HepG2 (cell line): Measurements from ENCODE around the gene SHC1. TPM values are rescaled to one million over a fixed set of nuclear protein-coding genes. Genes with fewer than 3 reads are reported as not detected.
A peak's percentile ranks its signal among the peaks of the same experiment; 100 is the strongest.

ENCODE experiments used
- E2F5 ChIP-seq: sonication (generic); formaldehyde crosslinking; conservative IDR thresholded peaks from 2 replicates; pipeline ENCODE4 v1.4.0; 2020; ENCODE audit warnings: missing genetic modification reagents
- GATA4 ChIP-seq: sonication (generic); IDR thresholded peaks from 2 replicates; pipeline ENCODE4 v1.6.1; 2016; ENCODE audit warnings: antibody characterized with exemption, low read depth, borderline replicate concordance
- GPN1 ChIP-seq: sonication (generic); formaldehyde crosslinking; IDR thresholded peaks from 2 replicates; pipeline ENCODE4 v1.5.1; 2020; ENCODE audit warnings: missing genetic modification reagents, borderline replicate concordance
- KDM5B ChIP-seq: sonication (generic); formaldehyde crosslinking; IDR thresholded peaks from 2 replicates; pipeline ENCODE4 v1.4.0; 2020; ENCODE audit warnings: missing genetic modification reagents, mild to moderate bottlenecking, borderline replicate concordance
- MED1 ChIP-seq: sonication (generic); formaldehyde crosslinking; IDR thresholded peaks from 2 replicates; pipeline ENCODE4 v1.4.0; 2020; ENCODE audit warnings: missing genetic modification reagents
- NR2F6 ChIP-seq, 2 experiments: IDR thresholded peaks; 2 replicates each; pipeline ENCODE4 v1.6.1; 2016; ENCODE audit warnings: antibody characterized with exemption in 1 of 2, mild to moderate bottlenecking in 1 of 2
- PAXIP1 ChIP-seq: sonication (generic); formaldehyde crosslinking; conservative IDR thresholded peaks from 2 replicates; pipeline ENCODE4 v1.4.0; 2020; ENCODE audit warnings: mild to moderate bottlenecking, missing genetic modification reagents, moderate library complexity
- RXRA ChIP-seq: sonication (generic); formaldehyde crosslinking; IDR thresholded peaks from 2 replicates; pipeline ENCODE4 v1.5.1; 2020; ENCODE audit warnings: missing genetic modification reagents
- SP2 ChIP-seq: sonication (generic); formaldehyde crosslinking; IDR thresholded peaks from 2 replicates; pipeline ENCODE4 v1.5.1; 2020; ENCODE audit warnings: mild to moderate bottlenecking, missing genetic modification reagents
- ZNF274 ChIP-seq: sonication (generic); formaldehyde crosslinking; IDR thresholded peaks from 2 replicates; pipeline ENCODE4 v1.5.1; 2020; ENCODE audit warnings: mild to moderate bottlenecking, missing genetic modification reagents
- polyA plus RNA-seq, 8 experiments: library from polyadenylated mRNA; depleted of rRNA in 3 of 8; stranded (reverse) in 7 of 8; unstranded in 1 of 8; fragments of >200 nt; fragmentation: Illumina TruSeq in 4 of 8; extraction: Trizol in 4 of 8; gene quantifications; 2 replicates each; pipeline versions ENCODE4 v1.2.1 to v1.2.3, GENCODE V29; 2011 to 2016; ENCODE audit warnings: low read depth in 4 of 8, missing spikeins in 1 of 8, mixed read lengths in 1 of 8; ENCODE audit not compliant: insufficient read depth in 1 of 8
- total RNA-seq, 5 experiments: library from RNA; depleted of rRNA; stranded (reverse); fragments of >200 nt; fragmentation: Illumina TruSeq; extraction: Trizol; gene quantifications; 2 replicates each; pipeline ENCODE4 v1.2.3, GENCODE V29; 2016; ENCODE audit warnings: low read depth in 1 of 5
- TF ChIP-seq, protein P1 (sequence below): sonication (generic); formaldehyde crosslinking; IDR thresholded peaks from 2 replicates; pipeline ENCODE4 v1.5.1; 2020; ENCODE audit warnings: mild to moderate bottlenecking, missing genetic modification reagents, moderate library complexity
- TF ChIP-seq, protein P2 (sequence below): sonication (generic); formaldehyde crosslinking; IDR thresholded peaks from 2 replicates; pipeline ENCODE4 v1.5.0; 2020; ENCODE audit warnings: mild to moderate bottlenecking, missing genetic modification reagents
- TF ChIP-seq, protein P3 (sequence below): sonication (generic); formaldehyde crosslinking; IDR thresholded peaks from 2 replicates; pipeline ENCODE4 v1.5.1; 2020; ENCODE audit warnings: mild to moderate bottlenecking, moderate library complexity, missing genetic modification reagents
- TF ChIP-seq, protein P4 (sequence below): sonication (generic); formaldehyde crosslinking; IDR thresholded peaks from 2 replicates; pipeline ENCODE4 v1.5.1; 2020; ENCODE audit warnings: missing genetic modification reagents, mild to moderate bottlenecking, borderline replicate concordance

The SHC1 gene
- total and polyA plus RNA-seq, 2 of the 13 experiments (the other 11 are each of a cell fraction or from before 2014, with no cell fraction given): 52.0 to 137 TPM

- TF ChIP-seq NR2F6 (IDR thresholded peaks at IDR 0.05) (peak; percentile 28; the same call in 1 of the 2 replicates), NR2F6 (CRISPR knock-in tag; IDR thresholded peaks at IDR 0.05) (0 out of 2 replicates have a peak, but pooled peaks have one; percentile 6), GPN1 (CRISPR knock-in tag) (no peak), ZNF274 (CRISPR knock-in tag) (0 out of 2 replicates have a peak, but pooled peaks have one; percentile 55), SP2 (0 out of 2 replicates have a peak, but pooled peaks have one; percentile 36), RXRA (CRISPR knock-in tag) (0 out of 2 replicates have a peak, but pooled peaks have one; percentile 27), PAXIP1 (peak; percentile 72), E2F5 (CRISPR knock-in tag) (no peak), GATA4 (no peak), KDM5B (peak; percentile 70; the same call in 1 of the 2 replicates), MED1 (CRISPR knock-in tag) (peak; percentile 20; the same call in 1 of the 2 replicates)
- TF ChIP-seq, protein P1, sequence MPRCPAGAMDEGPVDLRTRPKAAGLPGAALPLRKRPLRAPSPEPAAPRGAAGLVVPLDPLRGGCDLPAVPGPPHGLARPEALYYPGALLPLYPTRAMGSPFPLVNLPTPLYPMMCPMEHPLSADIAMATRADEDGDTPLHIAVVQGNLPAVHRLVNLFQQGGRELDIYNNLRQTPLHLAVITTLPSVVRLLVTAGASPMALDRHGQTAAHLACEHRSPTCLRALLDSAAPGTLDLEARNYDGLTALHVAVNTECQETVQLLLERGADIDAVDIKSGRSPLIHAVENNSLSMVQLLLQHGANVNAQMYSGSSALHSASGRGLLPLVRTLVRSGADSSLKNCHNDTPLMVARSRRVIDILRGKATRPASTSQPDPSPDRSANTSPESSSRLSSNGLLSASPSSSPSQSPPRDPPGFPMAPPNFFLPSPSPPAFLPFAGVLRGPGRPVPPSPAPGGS (CRISPR knock-in tag): 0 out of 2 replicates have a peak, but pooled peaks have one; percentile 59
- TF ChIP-seq, protein P2, sequence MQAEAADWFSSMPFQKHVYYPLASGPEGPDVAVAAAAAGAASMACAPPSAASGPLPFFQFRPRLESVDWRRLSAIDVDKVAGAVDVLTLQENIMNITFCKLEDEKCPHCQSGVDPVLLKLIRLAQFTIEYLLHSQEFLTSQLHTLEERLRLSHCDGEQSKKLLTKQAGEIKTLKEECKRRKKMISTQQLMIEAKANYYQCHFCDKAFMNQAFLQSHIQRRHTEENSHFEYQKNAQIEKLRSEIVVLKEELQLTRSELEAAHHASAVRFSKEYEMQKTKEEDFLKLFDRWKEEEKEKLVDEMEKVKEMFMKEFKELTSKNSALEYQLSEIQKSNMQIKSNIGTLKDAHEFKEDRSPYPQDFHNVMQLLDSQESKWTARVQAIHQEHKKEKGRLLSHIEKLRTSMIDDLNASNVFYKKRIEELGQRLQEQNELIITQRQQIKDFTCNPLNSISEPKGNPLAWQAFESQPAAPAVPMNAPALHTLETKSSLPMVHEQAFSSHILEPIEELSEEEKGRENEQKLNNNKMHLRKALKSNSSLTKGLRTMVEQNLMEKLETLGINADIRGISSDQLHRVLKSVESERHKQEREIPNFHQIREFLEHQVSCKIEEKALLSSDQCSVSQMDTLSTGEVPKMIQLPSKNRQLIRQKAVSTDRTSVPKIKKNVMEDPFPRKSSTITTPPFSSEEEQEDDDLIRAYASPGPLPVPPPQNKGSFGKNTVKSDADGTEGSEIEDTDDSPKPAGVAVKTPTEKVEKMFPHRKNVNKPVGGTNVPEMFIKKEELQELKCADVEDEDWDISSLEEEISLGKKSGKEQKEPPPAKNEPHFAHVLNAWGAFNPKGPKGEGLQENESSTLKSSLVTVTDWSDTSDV: 0 out of 2 replicates have a peak, but pooled peaks have one; percentile 38
- TF ChIP-seq, protein P3, sequence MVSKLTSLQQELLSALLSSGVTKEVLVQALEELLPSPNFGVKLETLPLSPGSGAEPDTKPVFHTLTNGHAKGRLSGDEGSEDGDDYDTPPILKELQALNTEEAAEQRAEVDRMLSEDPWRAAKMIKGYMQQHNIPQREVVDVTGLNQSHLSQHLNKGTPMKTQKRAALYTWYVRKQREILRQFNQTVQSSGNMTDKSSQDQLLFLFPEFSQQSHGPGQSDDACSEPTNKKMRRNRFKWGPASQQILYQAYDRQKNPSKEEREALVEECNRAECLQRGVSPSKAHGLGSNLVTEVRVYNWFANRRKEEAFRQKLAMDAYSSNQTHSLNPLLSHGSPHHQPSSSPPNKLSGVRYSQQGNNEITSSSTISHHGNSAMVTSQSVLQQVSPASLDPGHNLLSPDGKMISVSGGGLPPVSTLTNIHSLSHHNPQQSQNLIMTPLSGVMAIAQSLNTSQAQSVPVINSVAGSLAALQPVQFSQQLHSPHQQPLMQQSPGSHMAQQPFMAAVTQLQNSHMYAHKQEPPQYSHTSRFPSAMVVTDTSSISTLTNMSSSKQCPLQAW (CRISPR knock-in tag): peak; percentile 63; the same call in 1 of the 2 replicates
- TF ChIP-seq, protein P4, sequence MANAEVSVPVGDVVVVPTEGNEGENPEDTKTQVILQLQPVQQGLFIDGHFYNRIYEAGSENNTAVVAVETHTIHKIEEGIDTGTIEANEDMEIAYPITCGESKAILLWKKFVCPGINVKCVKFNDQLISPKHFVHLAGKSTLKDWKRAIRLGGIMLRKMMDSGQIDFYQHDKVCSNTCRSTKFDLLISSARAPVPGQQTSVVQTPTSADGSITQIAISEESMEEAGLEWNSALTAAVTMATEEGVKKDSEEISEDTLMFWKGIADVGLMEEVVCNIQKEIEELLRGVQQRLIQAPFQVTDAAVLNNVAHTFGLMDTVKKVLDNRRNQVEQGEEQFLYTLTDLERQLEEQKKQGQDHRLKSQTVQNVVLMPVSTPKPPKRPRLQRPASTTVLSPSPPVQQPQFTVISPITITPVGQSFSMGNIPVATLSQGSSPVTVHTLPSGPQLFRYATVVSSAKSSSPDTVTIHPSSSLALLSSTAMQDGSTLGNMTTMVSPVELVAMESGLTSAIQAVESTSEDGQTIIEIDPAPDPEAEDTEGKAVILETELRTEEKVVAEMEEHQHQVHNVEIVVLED (CRISPR knock-in tag): 0 out of 2 replicates have a peak, but pooled peaks have one; percentile 32
Measured at GRCh38 chr1:154999571-155000410, 29.2 kb upstream of the SHC1 start (continued).
